Stomach smooth muscle (tissue), 2 donors: ENCODE measurements around the gene ROBO1.
"Not testable (repeated sequence)": the region's sequence is repeated elsewhere in the genome, so short reads cannot be mapped to it uniquely, and the experiment has no call there.

Experiments
- H3K27ac ChIP-seq: one replicate; pipeline ENCODE4 v1.7.0; 2013; ENCODE audit warnings: mild to moderate bottlenecking, low read length, inconsistent platforms
- H3K27me3 ChIP-seq, 2 donors: one replicate each; pipeline ENCODE4 v1.7.0; 2013; ENCODE audit warnings: low read length in 2 of 2; ENCODE audit not compliant: insufficient read depth in 2 of 2, control insufficient read depth in 1 of 2
- H3K36me3 ChIP-seq, 2 donors: one replicate each; pipeline ENCODE4 v1.7.0; 2013; ENCODE audit warnings: low read length in 2 of 2; ENCODE audit not compliant: control insufficient read depth in 2 of 2, insufficient read depth in 2 of 2
- H3K4me1 ChIP-seq: one replicate; pipeline ENCODE4 v1.7.0; 2013; ENCODE audit warnings: low read length; ENCODE audit not compliant: control insufficient read depth, insufficient read depth
- H3K4me3 ChIP-seq, 2 donors: one replicate each; pipeline ENCODE4 v1.7.0; 2013; ENCODE audit warnings: low read length in 2 of 2
- H3K9ac ChIP-seq, 2 donors: one replicate each; pipeline ENCODE4 v1.7.0; 2013; ENCODE audit warnings: low read length in 2 of 2, mild to moderate bottlenecking in 1 of 2
- H3K9me3 ChIP-seq, 2 donors: one replicate each; pipeline ENCODE4 v1.7.0; 2013; ENCODE audit warnings: low read length in 2 of 2; ENCODE audit not compliant: control insufficient read depth in 2 of 2
- donor health status: healthy.
- donor health status: Pancreatic carcinoma.

ROBO1 gene

GRCh38 chr3:79767905-79768267 lies at the start of gene ROBO1:
Gene ROBO1 (minus strand): TSS chr3:79767998.
- H3K4me1 ChIP-seq, result peaks cover 4% of the 10 kb centered on the region
- H3K9ac ChIP-seq, result no peak within 1 kb of the TSS
- H3K27me3 ChIP-seq, result peaks cover 15 to 19% of the 10 kb centered on the region in 2 donors
- no peaks in the 10 kb centered on the region for H3K9me3 ChIP-seq
- H3K36me3 ChIP-seq, result no peaks in the 10 kb centered on the region
- no peak within 1 kb of the TSS for H3K27ac ChIP-seq
- H3K4me3 ChIP-seq, result peak within 1 kb of the TSS; percentile 54 to 64

GRCh38 chr3:79817224-79817623 lies 49.4 kb upstream of the ROBO1 start:
- Histone ChIP-seq H3K27ac (no peak overlapping the region), H3K4me3 (no peak overlapping the region), H3K9me3 (peaks cover 0 to 3% of the 10 kb centered on the region in 2 donors), H3K36me3 (no peaks in the 10 kb centered on the region), H3K4me1 (no peaks in the 10 kb centered on the region), H3K9ac (no peak overlapping the region), H3K27me3 (no peaks in the 10 kb centered on the region)

- Histone ChIP-seq H3K9me3 (peaks cover 0 to 3% of the 10 kb centered on the region in 2 donors), H3K4me1 (no peaks in the 10 kb centered on the region), H3K27me3 (no peaks in the 10 kb centered on the region), H3K4me3 (no peak overlapping the region), H3K9ac (no peak overlapping the region), H3K36me3 (no peaks in the 10 kb centered on the region), H3K27ac (no peak overlapping the region)
Measured at GRCh38 chr3:79815478-79815877, 47.7 kb upstream of the ROBO1 start.

- no peaks in the 10 kb centered on the region for H3K36me3 ChIP-seq
- H3K4me1 ChIP-seq, result no peaks in the 10 kb centered on the region
- H3K27ac ChIP-seq, result no peak overlapping the region
- H3K9ac ChIP-seq, result no peak overlapping the region
- H3K4me3 ChIP-seq, result no peak overlapping the region
- H3K9me3 ChIP-seq, result no peaks in the 10 kb centered on the region
- H3K27me3 ChIP-seq, result no peaks in the 10 kb centered on the region
Measured at GRCh38 chr3:79810581-79810980, 42.8 kb upstream of the ROBO1 start.

- no peak overlapping the region for H3K4me3 ChIP-seq
- H3K27ac ChIP-seq, result no peak overlapping the region
- H3K9me3 ChIP-seq, result no peaks in the 10 kb centered on the region
- H3K36me3 ChIP-seq, result no peaks in the 10 kb centered on the region
- H3K4me1 ChIP-seq, result no peaks in the 10 kb centered on the region
- no peak overlapping the region for H3K9ac ChIP-seq
- H3K27me3 ChIP-seq, result no peaks in the 10 kb centered on the region
Measured at GRCh38 chr3:79810092-79810491, 42.3 kb upstream of the ROBO1 start.

- Histone ChIP-seq H3K36me3 (no peaks in the 10 kb centered on the region), H3K4me3 (no peak overlapping the region), H3K9ac (no peak overlapping the region), H3K27ac (no peak overlapping the region), H3K4me1 (no peaks in the 10 kb centered on the region), H3K9me3 (no peaks in the 10 kb centered on the region), H3K27me3 (no peaks in the 10 kb centered on the region)
Measured at GRCh38 chr3:79809106-79809505, 41.3 kb upstream of the ROBO1 start.

- Histone ChIP-seq H3K36me3 (no peaks in the 10 kb centered on the region), H3K27me3 (no peaks in the 10 kb centered on the region), H3K9ac (no peak overlapping the region), H3K9me3 (no peaks in the 10 kb centered on the region), H3K4me3 (no peak overlapping the region), H3K4me1 (no peaks in the 10 kb centered on the region), H3K27ac (no peak overlapping the region)
Measured at GRCh38 chr3:79808515-79808914, 40.7 kb upstream of the ROBO1 start.

DNA sequence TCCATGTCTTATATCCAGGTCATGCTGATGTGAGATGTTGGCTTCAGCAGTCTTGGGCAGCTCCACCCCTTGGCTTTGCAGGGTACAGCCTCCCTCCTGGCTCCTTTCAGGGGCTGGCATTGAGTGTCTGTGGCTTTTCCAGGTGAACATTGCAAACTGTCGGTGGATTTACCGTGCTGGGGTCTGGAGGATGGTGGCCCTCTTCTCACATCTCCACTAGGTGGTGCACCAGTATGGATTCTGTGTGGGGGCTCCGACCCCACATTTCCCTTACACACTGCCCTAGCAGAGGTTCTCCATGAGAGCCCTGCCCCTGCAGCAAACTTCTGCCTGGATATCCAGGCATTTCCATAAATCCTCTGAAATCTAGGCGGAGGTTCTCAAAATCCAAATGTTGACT lies 22.4 kb upstream of the ROBO1 start:
- not testable (repeated sequence) for H3K36me3 ChIP-seq, H3K4me1 ChIP-seq, H3K27ac ChIP-seq

DNA sequence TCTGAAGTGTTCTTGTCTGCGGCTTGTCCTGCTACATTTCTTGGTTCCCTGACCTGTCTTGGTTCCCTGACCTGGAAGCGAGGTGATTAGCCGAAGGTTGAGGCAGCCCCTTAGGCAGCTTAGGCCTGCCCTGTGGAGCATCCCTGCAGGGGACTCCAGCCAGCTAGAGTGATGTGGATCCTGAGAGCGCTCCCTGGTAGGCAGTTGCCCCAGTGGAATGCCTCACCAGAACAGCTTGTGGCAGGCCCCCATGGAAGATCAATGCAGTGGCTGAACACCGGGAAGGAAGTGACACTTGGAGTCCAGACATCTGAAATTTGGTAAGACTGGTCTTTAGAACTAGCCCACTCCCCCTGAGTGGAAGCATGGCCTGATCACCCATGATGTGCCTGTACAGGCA lies 5.5 kb upstream of the ROBO1 start:
- no peak overlapping the region for H3K27ac ChIP-seq
- no peaks in the 10 kb centered on the region for H3K36me3 ChIP-seq
- no peak overlapping the region for H3K9ac ChIP-seq
- no peaks in the 10 kb centered on the region for H3K27me3 ChIP-seq
- no peak overlapping the region for H3K4me3 ChIP-seq
- no peaks in the 10 kb centered on the region for H3K4me1 ChIP-seq
- peaks cover 0 to 4% of the 10 kb centered on the region in 2 donors for H3K9me3 ChIP-seq

More for the DNA sequence above, 22.4 kb upstream of the ROBO1 start:
- not testable (repeated sequence) for H3K4me3 ChIP-seq, H3K27me3 ChIP-seq, H3K9ac ChIP-seq, H3K9me3 ChIP-seq

GRCh38 chr3:79769229-79769628 lies 1.4 kb upstream of the ROBO1 start:
- no peak overlapping the region for H3K4me3 ChIP-seq
- H3K4me1 ChIP-seq, result peaks cover 4% of the 10 kb centered on the region
- H3K9ac ChIP-seq, result no peak overlapping the region
- no peaks in the 10 kb centered on the region for H3K9me3 ChIP-seq
- no peaks in the 10 kb centered on the region for H3K36me3 ChIP-seq
- no peak overlapping the region for H3K27ac ChIP-seq
- peaks cover 14 to 19% of the 10 kb centered on the region in 2 donors for H3K27me3 ChIP-seq

DNA sequence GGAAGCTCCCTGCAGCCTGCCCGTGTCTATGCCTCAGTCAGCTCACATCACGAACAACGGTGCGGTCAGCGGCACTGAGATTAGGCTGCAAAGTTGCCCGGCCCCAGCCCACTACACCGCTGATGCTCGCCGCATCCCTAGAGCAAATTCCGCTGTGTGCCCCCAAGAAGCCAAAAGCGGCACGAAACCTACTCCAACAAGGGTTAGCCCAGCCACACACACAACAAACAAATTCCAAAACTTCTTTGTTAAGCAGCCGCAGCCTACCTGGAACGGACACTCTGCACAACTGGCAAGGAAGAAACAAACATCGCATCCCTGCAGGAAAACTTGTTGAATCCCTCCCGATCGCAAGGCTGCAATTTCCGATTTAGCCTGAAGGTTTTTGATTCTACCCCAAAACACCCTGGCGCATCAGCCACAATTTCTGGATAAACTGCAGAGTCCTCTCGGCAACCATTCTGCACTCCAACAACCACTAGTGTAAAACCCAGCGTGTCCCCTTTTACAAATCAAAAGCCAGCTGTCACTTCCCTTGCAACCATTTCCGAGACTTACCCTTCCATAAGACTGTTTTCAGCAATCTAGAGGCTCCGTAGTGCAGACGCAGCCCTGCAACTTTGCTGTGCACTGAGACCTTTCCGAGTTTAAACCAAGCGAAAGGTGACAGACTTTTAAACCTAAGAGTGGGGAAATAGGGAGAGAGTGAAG lies 449 bp downstream of the ROBO1 start:
- H3K27me3 ChIP-seq, result peaks cover 17 to 19% of the 10 kb centered on the region in 2 donors
- peaks cover 4% of the 10 kb centered on the region for H3K4me1 ChIP-seq
- peak overlapping the region; percentile 54 to 64 for H3K4me3 ChIP-seq
- H3K27ac ChIP-seq, result no peak overlapping the region
- no peaks in the 10 kb centered on the region for H3K36me3 ChIP-seq
- H3K9me3 ChIP-seq, result no peaks in the 10 kb centered on the region
- no peak overlapping the region for H3K9ac ChIP-seq
